BLaER1 treated with 17β-estradiol and CSF1 and Interleukin-3, amounts not matched to agents 10 nM and 100 nM (cell line): ENCODE data around the gene NELL2.
"Not testable (repeated sequence)": the region's sequence is repeated elsewhere in the genome, so short reads cannot be mapped to it uniquely, and the experiment has no call there.

Experiments
- H3K27ac ChIP-seq, 11 experiments: shearing (Covaris generic); formaldehyde crosslinking; 2 replicates each; pipeline ENCODE4 v1.8.1; 2022
- H3K27me3 ChIP-seq, 11 experiments: shearing (Covaris generic); formaldehyde crosslinking; 2 replicates each; pipeline ENCODE4 v1.8.1; 2022
- H3K36me3 ChIP-seq, 11 experiments: shearing (Covaris generic); formaldehyde crosslinking; 2 replicates each; pipeline ENCODE4 v1.8.1; 2022
- H3K4me1 ChIP-seq, 10 experiments: shearing (Covaris generic); formaldehyde crosslinking; 2 replicates each; pipeline ENCODE4 v1.8.1; 2022
- H3K4me2 ChIP-seq, 11 experiments: shearing (Covaris generic); formaldehyde crosslinking; 2 replicates each; pipeline ENCODE4 v1.8.1; 2022
- H3K4me3 ChIP-seq, 10 experiments: shearing (Covaris generic); formaldehyde crosslinking; 2 replicates each; pipeline ENCODE4 v1.8.1; 2022
- H3K9ac ChIP-seq, 11 experiments: shearing (Covaris generic); formaldehyde crosslinking; 2 replicates each; pipeline ENCODE4 v1.8.1; 2022
- H3K9me3 ChIP-seq, 11 experiments: shearing (Covaris generic); formaldehyde crosslinking; replicated peaks in 1 of 11; 2 replicates each; pipeline ENCODE4 v1.8.1; 2022
- H4K20me1 ChIP-seq, 11 experiments: shearing (Covaris generic); formaldehyde crosslinking; 2 replicates each; pipeline ENCODE4 v1.8.1; 2022
- Cebpa-rat ChIP-seq, 11 experiments: shearing (Covaris generic); IDR thresholded peaks; 2 replicates each; pipeline ENCODE4 v1.8.1; 2022

NELL2 gene

DNA sequence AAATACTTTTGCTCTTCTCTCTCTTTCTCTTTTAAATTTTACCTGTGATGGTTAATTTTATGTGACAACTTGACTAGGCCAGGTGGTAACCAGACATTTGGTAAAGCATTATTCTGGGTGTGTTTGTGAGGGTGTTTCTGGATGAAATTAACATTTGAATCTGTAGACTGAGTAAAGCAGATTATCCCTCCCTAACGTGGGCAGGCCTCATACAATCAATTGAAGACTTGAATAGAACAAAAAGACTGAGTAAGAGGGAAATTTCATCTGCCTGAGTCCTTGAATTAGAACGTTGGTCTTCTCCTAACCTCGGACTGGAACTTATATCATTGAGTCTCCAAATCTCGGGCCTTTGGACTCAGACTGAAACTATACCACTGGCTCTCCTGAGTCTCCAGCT lies 182.1 kb downstream of the NELL2 start:
- Histone ChIP-seq H3K9me3 (no peaks in the 10 kb centered on the region), H3K27me3 (no peaks in the 10 kb centered on the region), H3K9ac (no peak overlapping the region), H3K4me2 (no peak overlapping the region), H3K36me3 (no peaks in the 10 kb centered on the region), H3K27ac (no peak overlapping the region), H3K4me3 (no peak overlapping the region), H4K20me1 (no peaks in the 10 kb centered on the region), H3K4me1 (no peaks in the 10 kb centered on the region)
- TF ChIP-seq Cebpa-rat (IDR thresholded peaks at IDR 0.05) = no peak

- TF ChIP-seq Cebpa-rat (IDR thresholded peaks at IDR 0.05) = no peak
Observed at GRCh38 chr12:44689587-44689986, 186.5 kb downstream of the NELL2 start.

GRCh38 chr12:44686821-44687432 lies 189.2 kb downstream of the NELL2 start:
- H3K9ac ChIP-seq, H3K4me3 ChIP-seq, H3K4me1 ChIP-seq, H3K9me3 ChIP-seq, H3K27ac ChIP-seq, H3K36me3 ChIP-seq, H4K20me1 ChIP-seq, H3K27me3 ChIP-seq: not testable (repeated sequence)
- H3K4me2 ChIP-seq = 0 out of 22 replicates have a peak overlapping the region, but pooled peaks of 1 of the 11 experiments have one; percentile 32

More at GRCh38 chr12:44689587-44689986, 186.5 kb downstream of the NELL2 start:
- Histone ChIP-seq H4K20me1 (no peaks in the 10 kb centered on the region), H3K36me3 (no peaks in the 10 kb centered on the region), H3K27me3 (no peaks in the 10 kb centered on the region), H3K9me3 (0 out of 22 replicates have a peak, but pooled peaks cover 0 to 8% (median 0%) of the 10 kb centered on the region in 11 experiments), H3K4me3 (no peak overlapping the region), H3K9ac (no peak overlapping the region), H3K27ac (no peak overlapping the region), H3K4me2 (no peak overlapping the region), H3K4me1 (peaks cover 0 to 4% (median 0%) of the 10 kb centered on the region in 10 experiments; a peak in 1 of 20 replicates)

DNA sequence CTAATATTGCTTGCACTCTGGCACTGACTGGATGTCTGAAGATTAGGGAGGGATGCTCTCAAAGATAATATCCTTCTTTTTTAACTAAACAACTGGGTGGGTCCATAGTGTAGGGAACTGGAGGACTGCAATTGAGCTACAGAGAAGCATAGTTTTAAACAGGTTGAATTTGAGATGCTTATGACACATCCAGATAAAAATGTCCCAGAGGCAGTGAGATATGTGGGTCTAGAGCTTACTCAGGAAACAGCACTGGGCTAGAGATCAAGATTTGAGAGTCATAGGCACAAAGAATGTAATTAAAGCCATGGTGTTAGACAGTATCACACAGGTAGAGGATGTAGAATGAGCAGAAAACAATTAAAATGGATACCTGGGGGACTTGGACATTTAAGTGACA lies 198.4 kb downstream of the NELL2 start:
- no peaks in the 10 kb centered on the region for H3K9me3 ChIP-seq

DNA sequence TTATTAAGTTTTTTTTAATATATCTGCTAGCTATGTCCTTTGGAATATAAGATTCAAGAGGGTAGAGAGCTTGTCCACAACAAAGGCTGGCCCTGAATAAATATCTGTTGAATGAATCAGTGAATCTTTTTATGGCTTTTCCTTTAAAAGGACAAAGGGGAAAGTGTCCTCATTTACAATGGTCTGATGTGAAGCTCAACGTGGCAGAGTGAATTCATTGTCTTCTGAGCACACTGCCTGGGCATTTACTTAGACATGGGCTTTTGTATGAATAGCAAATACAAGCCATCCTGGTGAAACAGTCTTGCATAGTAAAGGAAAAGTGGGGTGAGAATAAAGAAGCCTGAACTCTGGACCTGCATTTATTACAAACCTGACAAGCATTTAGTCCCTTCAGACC lies 201.2 kb downstream of the NELL2 start:
- Histone ChIP-seq H3K36me3 (no peaks in the 10 kb centered on the region), H3K27ac (no peak overlapping the region), H3K4me2 (no peak overlapping the region; a peak in 1 of 22 replicates)

More for the DNA sequence above, 198.4 kb downstream of the NELL2 start:
- no peak overlapping the region for H3K4me2 ChIP-seq
- no peaks in the 10 kb centered on the region for H3K27me3 ChIP-seq
- no peak overlapping the region for H3K9ac ChIP-seq
- H3K36me3 ChIP-seq = no peaks in the 10 kb centered on the region
- no peak overlapping the region for H3K27ac ChIP-seq
- H4K20me1 ChIP-seq = no peaks in the 10 kb centered on the region
- TF ChIP-seq Cebpa-rat (IDR thresholded peaks at IDR 0.05) = no peak
- peaks cover 0 to 11% (median 6%) of the 10 kb centered on the region in 10 experiments; a peak in 14 of 20 replicates for H3K4me1 ChIP-seq
- no peak overlapping the region for H3K4me3 ChIP-seq

GRCh38 chr12:44673811-44674210 lies 202.3 kb downstream of the NELL2 start:
- H3K4me3 ChIP-seq = no peak overlapping the region
- no peak overlapping the region for H3K9ac ChIP-seq
- no peaks in the 10 kb centered on the region for H3K27me3 ChIP-seq
- H3K9me3 ChIP-seq = peaks cover 3 to 14% (median 11%) of the 10 kb centered on the region in 11 experiments; a peak in 17 of 22 replicates
- no peak for TF ChIP-seq Cebpa-rat (IDR thresholded peaks at IDR 0.05)
- H3K36me3 ChIP-seq = no peaks in the 10 kb centered on the region
- H3K4me2 ChIP-seq = no peak overlapping the region
- H3K4me1 ChIP-seq = peaks cover 0 to 11% (median 6%) of the 10 kb centered on the region in 10 experiments; a peak in 14 of 20 replicates
- H4K20me1 ChIP-seq = no peaks in the 10 kb centered on the region
- no peak overlapping the region for H3K27ac ChIP-seq

More for the DNA sequence above, 201.2 kb downstream of the NELL2 start:
- Histone ChIP-seq H3K9ac (no peak overlapping the region), H4K20me1 (no peaks in the 10 kb centered on the region), H3K27me3 (no peaks in the 10 kb centered on the region), H3K4me1 (peaks cover 0 to 11% (median 6%) of the 10 kb centered on the region in 10 experiments; a peak in 14 of 20 replicates), H3K9me3 (peaks cover 0 to 5% (median 2%) of the 10 kb centered on the region in 11 experiments; a peak in 11 of 22 replicates), H3K4me3 (no peak overlapping the region)
- TF ChIP-seq Cebpa-rat (IDR thresholded peaks at IDR 0.05) = no peak

DNA sequence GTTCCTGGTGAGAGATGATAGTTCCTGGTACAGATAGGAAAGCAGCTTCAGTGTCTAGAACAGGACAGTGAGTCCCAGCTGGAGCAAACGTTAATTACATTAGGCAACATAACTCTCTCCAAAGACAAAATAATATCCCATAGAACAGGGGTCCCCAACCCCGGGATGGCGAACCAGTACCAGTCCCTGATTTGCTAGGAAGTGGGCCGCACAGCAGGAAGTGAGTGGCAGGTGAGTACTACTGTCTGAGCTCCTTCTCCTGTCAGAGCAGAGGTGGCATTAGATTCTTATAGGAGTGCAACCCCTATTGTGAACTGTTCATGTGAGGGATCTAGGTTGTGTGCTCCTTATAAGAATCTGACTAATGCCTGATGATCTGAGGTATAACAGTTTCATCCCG lies 204.1 kb downstream of the NELL2 start:
- no peaks in the 10 kb centered on the region for H3K27me3 ChIP-seq
- no peak overlapping the region for H3K4me3 ChIP-seq
- no peak overlapping the region for H3K9ac ChIP-seq
- no peaks in the 10 kb centered on the region for H3K36me3 ChIP-seq
- peaks cover 11 to 25% (median 18%) of the 10 kb centered on the region in 11 experiments; a peak in 17 of 22 replicates for H3K9me3 ChIP-seq
- no peak overlapping the region for H3K27ac ChIP-seq
- H3K4me2 ChIP-seq = no peak overlapping the region
- no peak for TF ChIP-seq Cebpa-rat (IDR thresholded peaks at IDR 0.05)
- H3K4me1 ChIP-seq = peaks cover 0 to 11% (median 6%) of the 10 kb centered on the region in 10 experiments; a peak in 14 of 20 replicates
- H4K20me1 ChIP-seq = no peaks in the 10 kb centered on the region

DNA sequence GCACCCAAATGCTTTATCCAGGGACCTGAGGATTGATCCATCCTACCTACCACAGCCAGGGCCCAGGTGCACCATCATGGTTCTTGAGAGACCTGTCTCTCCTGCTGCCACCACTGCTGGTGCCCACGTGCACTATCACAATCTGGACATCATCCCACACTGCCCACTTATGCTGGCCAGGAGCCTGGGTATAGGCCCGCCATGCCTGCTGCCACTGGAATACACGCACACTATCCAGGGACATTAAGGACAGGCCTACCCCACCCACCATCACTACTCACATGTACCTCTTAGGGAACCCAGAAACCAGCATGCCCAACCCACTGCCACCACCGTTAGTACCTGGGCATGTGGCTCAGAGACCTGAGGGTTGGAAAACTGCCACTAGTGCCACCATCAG lies 207.7 kb downstream of the NELL2 start:
- H3K27ac ChIP-seq = no peak overlapping the region
- no peaks in the 10 kb centered on the region for H3K36me3 ChIP-seq
- H3K27me3 ChIP-seq = no peaks in the 10 kb centered on the region
- TF ChIP-seq Cebpa-rat (IDR thresholded peaks at IDR 0.05) = no peak
- H3K9me3 ChIP-seq = peaks cover 11 to 25% (median 18%) of the 10 kb centered on the region in 11 experiments; a peak in 17 of 22 replicates
- no peak overlapping the region for H3K9ac ChIP-seq
- no peak overlapping the region for H3K4me2 ChIP-seq
- no peaks in the 10 kb centered on the region for H4K20me1 ChIP-seq
- H3K4me1 ChIP-seq = no peaks in the 10 kb centered on the region
- H3K4me3 ChIP-seq = no peak overlapping the region

- H3K4me3 ChIP-seq = no peak overlapping the region
- H3K36me3 ChIP-seq = no peaks in the 10 kb centered on the region
- H3K9me3 ChIP-seq = peaks cover 11 to 25% (median 18%) of the 10 kb centered on the region in 11 experiments; a peak in 17 of 22 replicates
- no peak for TF ChIP-seq Cebpa-rat (IDR thresholded peaks at IDR 0.05)
- H3K9ac ChIP-seq = no peak overlapping the region
- no peak overlapping the region for H3K27ac ChIP-seq
- H3K4me2 ChIP-seq = no peak overlapping the region
- no peaks in the 10 kb centered on the region for H4K20me1 ChIP-seq
- no peaks in the 10 kb centered on the region for H3K4me1 ChIP-seq
- no peaks in the 10 kb centered on the region for H3K27me3 ChIP-seq
Observed at GRCh38 chr12:44667461-44667860, 208.7 kb downstream of the NELL2 start.

GRCh38 chr12:44663291-44663690 lies 212.8 kb downstream of the NELL2 start:
- no peaks in the 10 kb centered on the region for H3K4me1 ChIP-seq
- H3K27me3 ChIP-seq = no peaks in the 10 kb centered on the region
- no peak overlapping the region for H3K4me3 ChIP-seq
- TF ChIP-seq Cebpa-rat (IDR thresholded peaks at IDR 0.05) = no peak
- H3K36me3 ChIP-seq = no peaks in the 10 kb centered on the region
- no peak overlapping the region for H3K4me2 ChIP-seq
- H3K9me3 ChIP-seq = peaks cover 0 to 7% (median 3%) of the 10 kb centered on the region in 11 experiments; a peak in 9 of 22 replicates
- no peak overlapping the region for H3K27ac ChIP-seq
- no peaks in the 10 kb centered on the region for H4K20me1 ChIP-seq
- H3K9ac ChIP-seq = no peak overlapping the region
